ENCODE results near the gene ELAC1. TPM values are rescaled to one million over a fixed set of nuclear protein-coding genes. Genes with fewer than 3 reads are reported as not detected.

The ELAC1 gene
- total RNA-seq, 6 experiments from 2014 or later = 6.2 to 9.0 (median 8.1) TPM

GRCh38 chr18:51011709-51012108, 43.9 kb downstream of the ELAC1 start:
- H3K36me3 Mint-ChIP-seq (ENCODE audit: low read depth) = no peaks in the 10 kb centered on the region
- no peaks in the 10 kb centered on the region for H3K9me3 Mint-ChIP-seq
- no peak overlapping the region for H3K27ac Mint-ChIP-seq
- DNase-seq = no peak
- peaks cover 8% of the 10 kb centered on the region; the same call in 1 of the 2 replicates for H3K4me1 Mint-ChIP-seq (ENCODE audit: low read depth)
- no peaks in the 10 kb centered on the region; the same call in 1 of the 2 replicates for H3K27me3 Mint-ChIP-seq (ENCODE audit: insufficient read depth)
- no peak overlapping the region for H3K4me3 Mint-ChIP-seq
- no peak for TF ChIP-seq CTCF (IDR thresholded peaks at IDR 0.05)

- H3K4me1 Mint-ChIP-seq (ENCODE audit: low read depth) = peaks cover 8% of the 10 kb centered on the region; the same call in 1 of the 2 replicates
- H3K4me3 Mint-ChIP-seq = no peak overlapping the region
- no peaks in the 10 kb centered on the region for H3K9me3 Mint-ChIP-seq
- no peaks in the 10 kb centered on the region; the same call in 1 of the 2 replicates for H3K27me3 Mint-ChIP-seq (ENCODE audit: insufficient read depth)
- DNase-seq = no peak
- no peak for TF ChIP-seq CTCF (IDR thresholded peaks at IDR 0.05)
- H3K27ac Mint-ChIP-seq = no peak overlapping the region
- H3K36me3 Mint-ChIP-seq (ENCODE audit: low read depth) = no peaks in the 10 kb centered on the region
These were observed 44.6 kb downstream of the ELAC1 start for GRCh38 chr18:51012441-51012840.

- DNase-seq = no peak
- no peaks in the 10 kb centered on the region; the same call in 1 of the 2 replicates for H3K27me3 Mint-ChIP-seq (ENCODE audit: insufficient read depth)
- no peak for TF ChIP-seq CTCF (IDR thresholded peaks at IDR 0.05)
- no peaks in the 10 kb centered on the region for H3K36me3 Mint-ChIP-seq (ENCODE audit: low read depth)
- no peak overlapping the region for H3K4me3 Mint-ChIP-seq
- H3K4me1 Mint-ChIP-seq (ENCODE audit: low read depth) = peaks cover 8% of the 10 kb centered on the region; the same call in 1 of the 2 replicates
- no peak overlapping the region for H3K27ac Mint-ChIP-seq
- no peaks in the 10 kb centered on the region for H3K9me3 Mint-ChIP-seq
These were observed 45.4 kb downstream of the ELAC1 start for GRCh38 chr18:51013259-51013658.

- DNase-seq = no peak
- H3K4me1 Mint-ChIP-seq (ENCODE audit: low read depth) = no peaks in the 10 kb centered on the region
These were observed 49.5 kb downstream of the ELAC1 start for GRCh38 chr18:51017140-51017879.

GRCh38 chr18:51020536-51020935, 52.7 kb downstream of the ELAC1 start:
- Mint-ChIP-seq H3K9me3 (no peaks in the 10 kb centered on the region), H3K4me1 (ENCODE audit: low read depth) (no peaks in the 10 kb centered on the region)

More at GRCh38 chr18:51017140-51017879, 49.5 kb downstream of the ELAC1 start:
- H3K4me3 Mint-ChIP-seq = no peak overlapping the region
- no peak for TF ChIP-seq CTCF (IDR thresholded peaks at IDR 0.05)
- no peaks in the 10 kb centered on the region; the same call in 1 of the 2 replicates for H3K27me3 Mint-ChIP-seq (ENCODE audit: insufficient read depth)
- no peaks in the 10 kb centered on the region for H3K9me3 Mint-ChIP-seq
- no peaks in the 10 kb centered on the region for H3K36me3 Mint-ChIP-seq (ENCODE audit: low read depth)
- no peak overlapping the region; the same call in 1 of the 2 replicates for H3K27ac Mint-ChIP-seq

More at GRCh38 chr18:51020536-51020935, 52.7 kb downstream of the ELAC1 start:
- no peak overlapping the region for H3K27ac Mint-ChIP-seq
- no peak for TF ChIP-seq CTCF (IDR thresholded peaks at IDR 0.05)
- peaks cover 6% of the 10 kb centered on the region for H3K36me3 Mint-ChIP-seq (ENCODE audit: low read depth)
- no peak overlapping the region for H3K4me3 Mint-ChIP-seq
- no peak for DNase-seq
- no peaks in the 10 kb centered on the region; the same call in 1 of the 2 replicates for H3K27me3 Mint-ChIP-seq (ENCODE audit: insufficient read depth)
